GM18909 (cell line): ENCODE results near the gene NCOR2.
A peak's percentile ranks its signal among the peaks of the same experiment; 100 is the strongest.

Experiments used
- ATAC-seq: cut with Tn5 transposase; IDR thresholded peaks from one replicate; pipeline ENCODE4 v1.9.1; 2021; ENCODE audit warnings: mild to moderate bottlenecking; ENCODE audit not compliant: unreplicated experiment, poor library complexity

The NCOR2 gene

GRCh38 chr12:124578854-124579253, 11.4 kb upstream of the NCOR2 start:
- ATAC-seq: no peak

GRCh38 chr12:124578445-124578844, 11.0 kb upstream of the NCOR2 start:
- ATAC-seq: no peak

GRCh38 chr12:124577986-124578385, 10.6 kb upstream of the NCOR2 start:
- ATAC-seq: no peak

GRCh38 chr12:124577374-124577773, 10.0 kb upstream of the NCOR2 start:
- ATAC-seq: no peak

- no peak for ATAC-seq
These were observed 8.7 kb upstream of the NCOR2 start for GRCh38 chr12:124576061-124576650.

- ATAC-seq: no peak
These were observed 6.7 kb upstream of the NCOR2 start for GRCh38 chr12:124573839-124574786.

GRCh38 chr12:124571556-124571955, 4.1 kb upstream of the NCOR2 start:
- no peak for ATAC-seq

GRCh38 chr12:124570810-124571209, 3.4 kb upstream of the NCOR2 start:
- no peak for ATAC-seq

- no peak for ATAC-seq
These were observed 2.1 kb upstream of the NCOR2 start for GRCh38 chr12:124569375-124570148.

GRCh38 chr12:124568431-124569374, 1.3 kb upstream of the NCOR2 start:
- no peak for ATAC-seq

GRCh38 chr12:124567673-124568373, 411 bp upstream of the NCOR2 start:
- ATAC-seq: peak; percentile 62

- peak; percentile 41 for ATAC-seq
These were observed 1.0 kb downstream of the NCOR2 start for GRCh38 chr12:124566161-124566996.

GRCh38 chr12:124565656-124566160, 1.7 kb downstream of the NCOR2 start:
- ATAC-seq: no peak

- no peak for ATAC-seq
These were observed 2.4 kb downstream of the NCOR2 start for GRCh38 chr12:124564971-124565491.

GRCh38 chr12:124564232-124564958, 3.0 kb downstream of the NCOR2 start:
- no peak for ATAC-seq

- no peak for ATAC-seq
These were observed 3.6 kb downstream of the NCOR2 start for GRCh38 chr12:124563809-124564208.

GRCh38 chr12:124563401-124563800, 4.0 kb downstream of the NCOR2 start:
- ATAC-seq: no peak
